Right lung (tissue), 5 donors: Measurements from ENCODE around the gene FAR2. TPM values are rescaled to one million over a fixed set of nuclear protein-coding genes. Genes with fewer than 3 reads are reported as not detected.
"Not testable (repeated sequence)": the region's sequence is repeated elsewhere in the genome, so short reads cannot be mapped to it uniquely, and the experiment has no call there.

Experiments used
- DNase-seq, 2 donors: peaks; one replicate each; pipeline ENCODE4 v3.0.0-alpha.2; 2013
- polyA plus RNA-seq, 5 donors: library from polyadenylated mRNA; unstranded; fragments of 120-200 nt; gene quantifications; one replicate each; pipeline versions ENCODE4 v1.2.1 to v1.2.3, GENCODE V29; 2013; ENCODE audit warnings: inconsistent platforms in 1 of 5, low replicate concordance in 1 of 5; ENCODE audit not compliant: insufficient read length in 5 of 5, insufficient read depth in 1 of 5

FAR2 gene
- polyA plus RNA-seq, 5 donors, result 5.3 to 12.0 (median 9.5) TPM

DNA sequence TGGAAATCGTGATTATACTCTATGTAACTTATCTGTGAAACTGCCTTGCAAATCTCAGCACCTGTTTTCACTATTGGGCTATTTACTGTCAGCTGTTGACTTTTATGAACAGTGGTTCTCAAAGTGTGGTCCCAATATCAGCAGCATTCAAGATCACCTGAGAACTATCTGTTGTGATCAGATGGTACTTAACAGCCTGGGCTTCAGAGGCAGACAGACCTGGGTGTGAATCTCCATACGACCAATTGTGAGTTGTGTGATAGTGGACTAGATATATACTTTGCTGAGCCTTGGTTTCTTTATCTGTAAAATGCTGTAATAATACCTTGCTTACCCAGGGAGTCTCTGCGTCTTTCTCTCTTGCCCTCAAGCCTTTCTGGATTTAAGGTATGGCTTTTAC is 126.8 kb downstream of the FAR2 start:
- DNase-seq, result no peak

DNA sequence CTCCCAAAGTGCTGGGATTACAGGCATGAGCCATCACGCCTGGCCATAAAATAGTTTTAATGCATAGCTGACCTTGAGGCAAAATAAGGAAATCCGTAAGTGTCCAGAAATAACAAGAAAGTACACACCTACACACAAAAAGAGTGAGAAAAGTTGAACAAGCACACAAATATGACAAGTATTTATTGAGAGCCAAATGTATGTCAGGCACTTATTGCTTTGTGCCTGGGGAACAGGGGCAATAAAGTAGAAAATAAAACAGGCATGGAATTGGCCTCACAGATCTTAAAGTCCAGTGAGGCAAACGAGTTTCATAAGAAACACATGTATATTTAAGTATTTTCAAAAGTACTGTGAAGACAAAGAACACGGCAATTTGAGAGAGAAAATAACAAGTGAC is 128.2 kb downstream of the FAR2 start:
- DNase-seq, result no peak

DNA sequence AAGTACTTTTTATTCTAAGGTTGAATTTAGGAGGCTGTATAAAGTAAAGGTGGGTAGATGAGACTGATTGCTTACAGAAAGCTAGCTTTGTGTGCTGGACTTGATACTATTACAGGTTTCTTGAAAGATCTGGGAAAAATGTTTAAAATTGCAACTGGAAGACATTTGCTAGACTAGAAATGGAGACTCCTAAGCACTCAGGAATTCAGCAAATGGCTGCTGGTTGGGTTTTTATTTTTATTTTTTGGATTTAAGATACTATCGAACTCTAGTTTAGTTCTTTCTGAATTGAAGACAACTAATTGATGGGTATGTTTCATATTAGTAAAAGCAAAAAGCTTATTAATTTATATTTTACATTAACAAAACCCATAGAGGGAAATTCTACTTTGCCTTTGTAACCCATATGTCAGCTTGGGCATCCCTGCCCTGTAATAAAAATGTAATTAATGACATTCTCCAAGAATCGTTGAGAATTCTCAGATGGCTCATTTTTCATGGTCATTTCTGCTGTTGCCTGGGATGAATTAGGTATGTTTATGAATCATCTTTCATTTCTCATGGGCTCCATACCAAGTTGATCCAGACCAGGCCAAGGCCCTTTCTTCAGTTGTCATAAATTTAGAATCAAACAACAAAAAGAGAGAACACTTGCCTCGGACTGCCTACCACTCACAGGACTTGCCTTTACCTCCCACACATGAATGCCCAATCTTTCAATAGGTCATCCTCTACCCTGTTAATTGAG is 129.8 kb downstream of the FAR2 start:
- DNase-seq, result no peak

DNA sequence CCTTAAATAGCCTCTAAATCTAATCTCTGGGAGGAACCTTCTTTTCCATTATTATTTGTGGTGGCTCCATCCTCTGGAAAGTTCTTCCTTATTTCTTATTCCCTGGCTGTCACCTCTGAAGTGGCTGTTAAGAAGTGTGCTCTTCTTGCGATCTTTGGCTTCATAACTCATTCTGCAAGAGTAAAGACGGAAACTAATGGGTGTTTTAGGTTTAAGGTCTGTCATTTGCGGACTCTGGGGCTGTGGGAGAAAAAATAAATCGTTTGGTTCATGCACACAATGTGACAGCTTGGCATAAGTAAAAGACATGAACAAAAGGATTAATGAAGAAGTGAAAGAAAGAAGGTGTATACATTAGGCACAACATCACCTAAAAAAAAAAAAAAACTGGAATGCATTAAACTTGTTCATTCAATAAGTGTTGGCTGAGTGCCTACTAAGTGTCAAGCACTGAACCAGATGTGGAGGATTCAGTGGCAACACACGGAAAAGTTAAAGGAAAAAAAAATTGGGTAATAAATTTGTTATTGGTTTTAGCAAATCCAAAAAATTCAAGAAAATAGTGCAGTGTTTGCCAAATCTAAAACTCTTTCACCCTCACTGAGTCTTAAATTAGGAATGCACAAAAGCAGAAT is 132.4 kb downstream of the FAR2 start:
- no peak for DNase-seq

DNA sequence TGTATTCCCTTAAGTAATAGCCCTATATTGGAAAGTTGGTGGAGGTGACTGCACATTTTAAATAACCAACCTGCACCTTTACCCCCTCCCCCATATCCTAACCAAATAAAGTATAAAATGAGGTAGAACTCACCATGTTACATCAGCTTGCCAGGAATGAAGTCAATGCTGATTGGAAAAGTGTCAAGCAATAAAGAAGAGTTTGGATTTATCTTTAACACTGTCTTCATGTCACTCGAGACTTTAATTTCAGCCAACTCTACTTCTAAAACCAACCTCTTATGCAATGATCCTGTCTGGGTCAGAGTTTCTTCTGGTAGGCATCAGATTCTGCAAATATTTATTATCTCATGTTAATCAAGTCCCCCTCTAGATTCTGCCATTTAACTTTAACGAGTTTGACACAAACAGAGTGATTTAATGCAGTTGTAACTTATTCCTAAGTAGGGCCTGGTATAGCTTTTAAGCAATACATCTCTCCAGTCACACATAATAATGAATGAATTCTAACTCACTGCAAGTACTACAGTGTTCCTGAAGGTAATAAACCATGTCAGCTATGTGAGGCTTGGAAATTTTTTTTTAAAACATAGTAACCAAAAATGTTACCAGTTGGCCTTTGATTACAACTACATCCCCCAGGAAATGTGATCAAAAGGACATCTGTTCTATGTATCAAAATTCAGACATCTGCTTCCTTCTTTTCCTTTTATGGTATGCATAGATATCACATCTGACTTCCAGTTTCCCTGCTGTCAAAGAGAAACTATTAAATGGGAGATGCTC is 133.1 kb downstream of the FAR2 start:
- DNase-seq, result no peak

DNA sequence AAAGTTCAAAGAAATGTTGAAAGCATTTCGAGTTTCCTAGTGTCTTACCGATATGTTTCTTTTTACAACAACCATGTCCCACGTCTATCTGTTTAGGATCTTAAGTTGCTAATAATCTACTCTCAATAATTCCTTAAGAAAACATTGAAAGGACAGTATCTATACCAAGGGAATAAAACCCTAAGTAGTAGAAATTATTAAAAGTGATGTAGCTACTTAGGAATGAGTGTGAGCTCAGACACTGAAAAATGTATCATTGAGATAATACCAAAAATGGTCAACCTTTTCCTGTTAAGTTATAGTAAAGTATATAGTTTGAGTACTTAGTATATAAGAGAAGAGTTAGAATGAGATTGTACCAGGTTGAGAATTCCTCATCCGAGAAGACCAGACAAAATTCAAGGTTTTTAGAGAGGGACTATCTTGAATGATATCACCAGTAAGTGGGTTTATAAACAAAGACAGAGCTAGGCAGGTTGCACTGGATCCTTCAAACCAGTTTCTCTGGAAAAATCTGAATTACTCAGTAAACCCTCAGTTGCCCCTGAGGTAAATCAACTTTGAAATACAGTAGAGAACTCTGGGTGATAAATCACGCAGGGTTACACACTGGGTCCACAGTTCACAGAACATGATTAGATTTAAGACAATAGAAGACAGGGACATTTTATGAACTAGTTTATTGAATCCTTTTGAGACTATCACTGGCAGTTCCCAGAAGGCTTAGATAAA is 135.1 kb downstream of the FAR2 start:
- no peak for DNase-seq

DNA sequence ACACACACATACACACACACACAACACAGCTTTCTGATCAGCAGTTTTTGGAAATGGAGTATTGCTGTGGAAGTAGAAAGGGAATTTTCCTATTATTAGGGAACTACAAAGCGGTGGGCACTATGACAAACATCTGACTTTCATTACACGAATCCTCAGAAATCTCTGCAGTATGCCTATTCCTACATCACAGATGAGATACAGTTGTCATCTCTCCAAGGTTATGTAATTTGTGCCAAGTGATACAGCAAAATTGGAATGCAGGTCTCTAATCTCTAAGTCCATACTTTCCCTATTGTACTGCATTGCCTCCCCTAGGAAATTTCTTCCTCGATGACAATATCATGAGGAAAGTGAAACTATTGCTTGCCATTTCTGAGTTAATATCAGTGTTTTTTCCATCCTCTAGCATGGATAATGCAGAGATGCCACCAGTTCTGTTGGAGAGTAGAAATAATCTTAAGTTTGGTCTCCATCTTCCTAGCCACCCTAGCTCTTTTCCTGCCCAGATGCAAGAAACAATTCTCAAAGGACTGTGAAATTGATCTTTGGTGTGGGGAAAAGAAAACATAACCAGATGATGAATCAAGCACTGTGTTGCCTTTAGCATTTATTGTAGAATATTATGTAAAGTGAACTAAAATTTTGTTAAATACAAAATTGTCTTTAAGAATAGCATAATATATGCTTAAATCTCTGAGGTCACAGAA is 137.2 kb downstream of the FAR2 start:
- no peak for DNase-seq

DNA sequence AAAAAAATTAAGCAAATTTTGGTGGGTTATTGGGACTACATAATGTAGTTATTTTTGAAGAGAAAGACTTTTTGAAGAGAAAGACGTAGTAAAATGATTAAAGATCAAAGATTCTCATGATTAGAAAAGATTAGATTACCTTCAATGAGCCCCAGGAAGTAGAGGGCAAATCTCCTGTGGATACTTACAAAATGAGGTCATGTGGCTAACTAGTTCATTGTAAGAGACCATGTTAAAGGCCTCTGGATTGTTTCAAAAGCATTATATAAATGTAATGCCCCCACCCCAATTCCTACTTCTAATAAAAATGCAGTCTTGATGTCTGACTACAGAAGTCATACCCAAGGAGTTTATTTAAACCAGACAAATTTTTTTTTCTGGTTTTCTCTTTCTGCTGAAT is 138.5 kb downstream of the FAR2 start:
- DNase-seq, result no peak

DNA sequence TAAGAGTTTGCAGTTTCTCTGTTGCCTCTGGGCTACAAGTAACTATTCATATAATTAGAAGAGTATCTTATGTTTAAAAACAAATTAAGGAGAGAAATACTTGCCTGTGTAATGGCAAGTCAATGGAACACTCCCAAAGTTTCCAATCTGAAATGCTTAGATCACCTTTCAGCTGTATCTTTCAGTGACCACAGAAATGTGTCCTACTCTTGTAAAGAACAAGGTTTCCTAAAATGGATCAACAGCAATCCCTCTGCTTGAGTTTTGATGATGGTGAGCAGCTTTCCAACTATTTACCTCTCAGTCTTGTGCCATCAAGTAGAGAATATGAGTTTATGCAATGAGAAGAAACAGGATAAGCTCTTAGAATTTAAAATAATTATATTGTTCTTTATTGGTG is 139.0 kb downstream of the FAR2 start:
- DNase-seq, result no peak

DNA sequence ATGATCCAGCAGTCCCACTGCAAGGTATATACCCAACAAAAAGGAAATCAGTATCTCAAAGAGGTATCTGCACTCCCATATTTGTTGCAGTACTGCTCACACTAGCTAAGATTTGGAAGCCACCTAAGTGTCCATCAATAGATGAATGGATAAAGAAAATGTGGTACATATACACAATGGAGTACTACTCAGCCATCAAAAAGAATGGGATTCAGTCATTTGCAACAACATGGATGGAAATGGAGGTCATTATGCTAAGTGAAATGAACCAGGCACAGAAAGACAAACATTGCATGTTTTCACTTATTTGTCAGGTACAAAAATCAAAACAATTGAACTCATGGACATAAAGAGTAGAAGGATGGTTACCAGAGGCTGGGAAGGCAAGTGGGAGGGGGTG is 141.4 kb downstream of the FAR2 start:
- DNase-seq, result not testable (repeated sequence)

DNA sequence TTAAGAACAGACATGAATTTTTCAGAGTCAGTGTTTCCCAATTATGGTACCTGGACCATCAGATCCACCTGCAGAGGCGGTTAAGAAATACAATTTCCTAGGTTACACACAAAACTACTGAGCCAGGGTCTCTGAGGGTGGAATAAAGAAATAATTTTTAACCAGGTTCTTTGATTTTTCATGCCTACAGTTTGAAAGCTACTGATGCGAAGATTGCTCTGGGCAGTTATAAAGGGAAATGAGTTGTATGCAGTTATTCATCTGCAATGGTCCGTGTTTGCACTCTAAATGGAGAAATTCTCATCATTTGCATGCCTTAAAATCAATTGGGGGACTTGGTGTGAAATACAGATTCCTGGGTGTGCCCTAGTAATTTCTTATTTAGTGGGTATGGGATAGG is 142.1 kb downstream of the FAR2 start:
- DNase-seq, result no peak

DNA sequence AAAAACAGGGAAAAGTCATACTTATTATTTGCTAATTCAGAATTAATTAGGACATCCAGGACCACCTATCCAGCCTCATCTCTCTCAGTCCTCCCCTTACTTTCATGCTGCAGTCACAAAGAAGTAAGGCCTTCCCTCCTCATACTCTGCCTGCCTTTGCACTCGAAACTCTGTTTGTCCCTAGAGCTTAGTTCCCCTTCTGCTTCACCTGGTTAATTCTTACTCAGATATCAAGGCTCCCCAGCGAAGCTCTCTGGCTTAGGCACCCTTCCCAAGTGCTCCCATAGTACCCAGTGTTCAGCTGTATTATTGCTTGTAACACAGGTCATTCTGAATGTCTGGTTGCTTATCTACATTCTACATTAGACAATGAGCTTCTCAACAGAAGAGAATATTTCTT is 150.6 kb downstream of the FAR2 start:
- DNase-seq, result no peak

DNA sequence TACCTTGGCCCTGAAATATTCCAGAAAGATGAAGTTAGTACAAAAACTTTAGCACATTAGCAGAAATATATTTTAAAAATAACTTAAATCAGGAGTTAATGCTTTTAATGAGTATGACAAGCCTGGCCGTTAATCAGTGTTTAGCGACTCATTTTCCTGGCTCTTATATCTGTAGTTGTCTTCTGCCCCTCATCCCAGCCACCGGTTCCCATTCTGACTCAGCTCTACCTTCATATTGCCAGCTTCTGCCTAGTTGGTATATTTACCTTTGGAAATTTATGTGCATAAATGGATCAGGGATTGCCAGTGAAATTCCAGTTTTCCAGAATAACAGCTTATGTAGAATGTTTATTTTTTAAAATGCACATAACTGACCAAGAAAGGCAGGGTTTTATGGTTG is 152.0 kb downstream of the FAR2 start:
- no peak for DNase-seq

DNA sequence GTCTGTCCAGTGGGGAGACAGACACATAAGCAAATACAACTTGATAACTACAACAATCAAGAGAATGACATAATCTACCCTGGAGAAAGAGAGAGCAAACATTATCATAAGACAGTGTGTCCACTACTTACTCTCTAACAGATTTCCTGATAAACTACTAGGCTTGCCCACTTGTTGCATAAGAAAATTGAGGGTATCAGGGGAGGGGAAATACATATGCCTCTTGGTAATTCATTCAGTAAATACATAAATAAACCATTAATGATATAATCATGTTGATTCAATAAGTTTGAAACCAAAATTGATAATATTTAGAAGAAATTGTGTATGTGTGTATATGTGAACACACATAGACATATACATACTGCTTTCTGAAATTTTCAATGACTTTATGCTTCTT is 155.3 kb downstream of the FAR2 start:
- DNase-seq, result no peak

DNA sequence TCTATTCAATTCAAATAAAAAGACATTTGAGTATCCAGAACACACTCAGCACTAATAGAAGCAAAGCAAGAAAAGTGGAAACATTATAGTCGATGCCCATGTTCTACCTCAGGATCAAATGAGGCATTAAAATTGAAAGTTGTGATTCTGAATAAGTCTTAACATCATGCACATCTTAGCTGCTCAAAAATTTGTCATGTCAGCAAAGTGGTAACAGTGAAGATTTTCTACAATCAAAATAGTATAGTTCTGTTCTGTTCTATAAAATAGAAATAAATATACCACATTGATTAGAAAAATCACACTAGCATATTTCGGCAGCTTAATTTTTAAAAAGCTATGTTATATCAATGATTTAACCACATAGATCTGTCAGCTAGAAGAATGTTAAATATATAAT is 157.2 kb downstream of the FAR2 start:
- DNase-seq, result no peak

DNA sequence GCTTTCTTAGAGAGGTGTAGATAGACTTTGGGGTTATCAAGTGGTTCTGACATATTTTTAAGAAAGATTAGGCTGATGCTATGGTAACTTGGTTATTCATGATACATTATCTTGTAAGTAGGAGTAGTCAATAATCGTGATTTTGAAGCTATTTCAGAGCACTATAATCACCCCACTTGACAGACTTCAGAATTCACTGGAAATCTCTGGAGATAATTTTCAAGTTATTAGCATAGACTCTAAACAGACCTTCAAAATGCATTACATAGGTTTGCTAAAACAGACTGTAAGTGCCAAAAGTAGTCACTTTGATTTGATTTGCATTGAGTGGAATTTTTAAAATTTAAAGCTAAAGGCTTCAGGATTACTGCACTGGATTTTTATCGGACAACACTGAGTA is 157.6 kb downstream of the FAR2 start:
- DNase-seq, result no peak

DNA sequence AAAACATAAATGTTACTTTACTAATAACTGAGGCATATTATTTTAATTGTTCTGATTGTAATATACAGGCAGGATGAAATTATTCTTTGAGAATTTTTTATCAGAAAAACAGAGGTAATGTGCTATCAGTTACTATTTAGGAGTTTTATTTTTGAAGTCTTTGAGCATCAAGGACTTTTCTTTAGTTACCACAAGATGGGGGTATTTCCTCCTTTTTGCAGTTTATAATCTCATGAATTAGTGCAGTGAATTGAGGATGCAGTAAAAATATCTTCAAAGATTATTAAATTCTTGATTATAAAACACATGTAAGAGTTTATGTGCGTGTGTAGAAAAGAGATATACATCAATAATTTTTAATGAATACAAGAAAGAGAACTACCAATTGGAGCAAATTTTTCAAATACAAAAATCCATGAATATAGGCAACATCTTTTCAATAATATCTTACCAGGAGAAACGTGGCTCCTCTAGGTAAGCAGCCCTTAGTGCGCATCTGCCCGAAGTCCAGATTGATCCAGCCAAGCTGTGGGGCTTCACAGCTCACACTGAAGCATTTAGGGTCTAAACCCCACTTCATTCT is 160.3 kb downstream of the FAR2 start:
- peak in 1 of 2 donors; percentile 6 for DNase-seq

DNA sequence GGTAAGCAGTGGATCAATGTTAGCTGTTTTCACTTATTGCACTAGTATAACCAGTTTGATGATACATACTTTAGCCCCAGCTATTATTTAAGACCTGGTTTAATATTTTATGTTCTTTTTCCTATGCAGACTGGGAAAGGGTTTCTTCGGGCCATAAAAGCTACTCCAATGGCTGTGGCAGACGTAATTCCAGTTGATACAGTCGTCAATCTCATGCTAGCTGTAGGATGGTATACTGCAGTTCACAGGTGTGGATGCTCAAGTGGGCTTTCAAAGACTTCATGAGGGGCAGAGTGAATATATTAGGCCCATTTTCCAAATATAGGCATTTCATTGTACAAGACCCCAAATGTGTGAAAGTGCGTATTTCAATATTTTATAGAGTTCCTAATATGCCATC is 161.8 kb downstream of the FAR2 start:
- DNase-seq, result no peak

DNA sequence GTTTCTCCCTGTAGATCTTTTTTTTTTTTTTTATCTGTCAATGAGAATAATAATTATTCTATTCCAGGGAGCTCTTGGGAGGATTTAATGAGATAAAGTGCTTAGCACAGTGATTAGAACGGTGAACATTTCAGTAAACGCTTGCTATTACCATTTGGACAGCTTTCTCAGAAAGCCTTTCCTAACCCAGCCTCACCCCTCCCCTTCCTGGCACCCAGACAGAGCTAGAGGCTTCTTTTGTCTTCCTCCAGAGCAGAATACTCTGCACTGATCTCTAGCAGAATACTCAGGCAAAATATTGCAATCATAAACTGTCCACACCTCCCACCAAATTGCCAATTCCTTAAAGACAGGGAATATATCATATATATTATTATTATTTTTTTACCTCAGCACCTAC is 165.3 kb downstream of the FAR2 start:
- DNase-seq, result no peak

DNA sequence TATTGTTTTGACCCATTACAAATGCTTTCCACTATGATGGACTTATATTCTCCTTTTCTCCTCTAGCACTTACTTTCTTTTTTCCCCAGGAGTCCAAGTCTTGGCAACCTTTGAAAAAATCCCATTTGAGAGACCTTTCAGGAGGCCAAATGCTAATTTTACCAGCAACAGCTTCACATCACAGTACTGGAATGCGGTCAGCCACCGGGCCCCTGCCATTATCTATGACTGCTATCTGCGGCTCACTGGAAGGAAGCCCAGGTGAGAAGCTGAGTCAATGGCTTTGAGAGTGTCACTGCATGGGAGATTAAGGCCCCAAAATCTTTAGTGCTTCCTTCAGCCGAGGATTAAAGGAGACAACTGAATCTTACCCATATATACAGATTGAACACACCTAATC is 167.7 kb downstream of the FAR2 start:
- no peak for DNase-seq
